Activated CD4-positive, alpha-beta T cell treated with anti-CD3 and anti-CD28 coated beads for 24 hours (primary cell): ENCODE measurements around the gene LY6G6C.

Source experiments
- DNase-seq, 2 donors: peaks; one replicate each; pipeline ENCODE4 v3.0.0-alpha.2; 2020; ENCODE audit warnings: low read depth in 2 of 2

The LY6G6C gene

GRCh38 chr6:31741815-31742214 is 20.3 kb upstream of the LY6G6C start:
- DNase-seq, result no peak

GRCh38 chr6:31740397-31741223 is 19.1 kb upstream of the LY6G6C start:
- no peak for DNase-seq

GRCh38 chr6:31739639-31740396 is 18.3 kb upstream of the LY6G6C start, which contains the start of gene MSH5:
MSH5 (plus strand) TSS chr6:31740005; CDS start chr6:31740467, 462 bp downstream.
- DNase-seq, result peak; percentile 95

- peak in 1 of 2 donors; percentile 24 for DNase-seq
Measured at GRCh38 chr6:31737991-31738979, 16.7 kb upstream of the LY6G6C start.

GRCh38 chr6:31737315-31737990 is 15.9 kb upstream of the LY6G6C start:
- DNase-seq, result no peak

- DNase-seq, result no peak
Measured at GRCh38 chr6:31736768-31737314, 15.3 kb upstream of the LY6G6C start.

- peak; percentile 67 to 76 for DNase-seq
Measured at GRCh38 chr6:31736021-31736767, 14.6 kb upstream of the LY6G6C start, which contains the start of gene CLIC1. CLIC1 (minus strand) TSS chr6:31736530; CDS start chr6:31736300, 230 bp downstream.

- peak in 1 of 2 donors; percentile 25 for DNase-seq
Measured at GRCh38 chr6:31734821-31735406, 13.4 kb upstream of the LY6G6C start.

GRCh38 chr6:31734247-31734820 is 12.8 kb upstream of the LY6G6C start:
- no peak for DNase-seq

GRCh38 chr6:31733734-31734133 is 12.2 kb upstream of the LY6G6C start:
- no peak for DNase-seq

- DNase-seq, result no peak
Measured at GRCh38 chr6:31732029-31732428, 10.5 kb upstream of the LY6G6C start.

- no peak for DNase-seq
Measured at GRCh38 chr6:31730631-31731086, 9.1 kb upstream of the LY6G6C start.

- DNase-seq, result peak; percentile 36 to 54
Measured at GRCh38 chr6:31729979-31730630, 8.6 kb upstream of the LY6G6C start.

- peak; percentile 70 to 72 for DNase-seq
Measured at GRCh38 chr6:31729515-31729978, 8.0 kb upstream of the LY6G6C start.

GRCh38 chr6:31728767-31729514 is 7.4 kb upstream of the LY6G6C start, which contains the start of gene DDAH2:
DDAH2 (minus strand) TSS chr6:31729299; CDS start chr6:31729161, 138 bp downstream.
- DNase-seq, result no peak

GRCh38 chr6:31727717-31728671 is 6.4 kb upstream of the LY6G6C start:
- DNase-seq, result no peak
